Measurements from ENCODE around the gene ABCF3.

DNA sequence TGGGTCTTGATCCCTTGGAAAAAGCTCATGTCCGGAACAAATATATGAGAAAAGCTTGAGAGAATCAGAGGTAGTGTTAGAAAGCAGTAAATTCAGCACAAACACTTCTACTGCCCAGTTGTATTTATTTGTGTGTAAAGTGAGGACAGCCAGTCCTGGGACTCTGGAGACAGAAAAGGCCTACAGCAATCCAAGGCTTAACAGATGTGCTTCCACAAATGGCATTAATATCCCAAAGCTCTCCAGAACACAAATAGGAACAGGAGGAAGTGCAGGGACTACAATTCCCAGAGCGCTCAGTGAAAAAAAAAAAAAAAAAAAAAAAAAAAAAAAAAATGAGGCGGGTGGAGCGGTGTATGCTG lies 11.7 kb upstream of the ABCF3 start:
- TF ChIP-seq POLR2A (IDR thresholded peaks at IDR 0.05; ENCODE audit: low read length) (no peak), GATA1 (IDR thresholded peaks at IDR 0.05; ENCODE audit: low read depth, low read length) (no peak)
